ENCODE measurements around the gene HSFY2. TPM values are rescaled to one million over a fixed set of nuclear protein-coding genes. Genes with fewer than 3 reads are reported as not detected.

HSFY2 gene
- total and polyA plus RNA-seq, 2 experiments from 2014 or later = not detected

Small RNA genes lying within 50 kb of the gene (small RNA-seq; reads per million reads assigned to genes)
- gene GPM6BP2 (ENCODE audit: low replicate concordance) = not detected

Other genes starting within 250 kb of the HSFY2 start
- not detected in 2 replicates for gene HSFY1, start 227.0 kb downstream of the HSFY2 start, total RNA-seq (2014; rRNA removed; shearing (Covaris generic))
- not detected in 2 replicates for gene HSFY1, start 227.0 kb downstream of the HSFY2 start, polyA plus RNA-seq (2016; fragmentation: Nextera tagmentation; extraction: Ambion mirVana)

Measured in GM23338 (cell line).